HG02981 (cell line): Measurements from ENCODE around the gene MEGF6.

Experiments
- ATAC-seq: cut with Tn5 transposase; IDR thresholded peaks from one replicate; pipeline ENCODE4 v1.9.1; 2021; ENCODE audit warnings: mild to moderate bottlenecking, moderate library complexity; ENCODE audit not compliant: unreplicated experiment

MEGF6 gene

DNA sequence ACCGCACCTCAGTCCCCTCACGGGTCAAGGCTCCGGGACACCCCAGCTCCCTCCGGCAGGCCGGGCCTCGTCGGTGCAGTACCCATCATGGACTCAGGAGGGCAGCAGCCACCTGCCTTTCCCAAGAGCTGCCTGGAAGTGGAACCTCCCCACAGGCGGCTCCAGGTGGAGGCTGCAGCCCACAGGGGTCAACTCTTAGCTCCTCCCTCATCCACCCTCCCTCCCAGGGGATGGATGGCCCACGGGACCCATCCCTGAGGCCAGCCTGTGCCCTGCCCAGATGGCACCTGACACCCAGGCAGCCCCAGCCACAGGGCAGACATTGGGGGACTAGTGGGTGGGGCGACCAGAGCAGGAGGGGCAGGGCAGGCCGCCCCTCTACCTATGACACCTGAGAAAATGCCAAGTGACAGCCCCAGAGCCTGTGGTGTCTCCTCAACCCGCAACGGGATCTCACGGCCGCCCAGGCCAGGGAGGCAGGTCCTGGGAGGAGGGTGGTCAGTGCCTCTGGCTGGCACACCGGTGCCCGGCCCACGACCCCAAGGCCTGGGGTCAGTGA, 158.0 kb downstream of the MEGF6 start:
- ATAC-seq = no peak

DNA sequence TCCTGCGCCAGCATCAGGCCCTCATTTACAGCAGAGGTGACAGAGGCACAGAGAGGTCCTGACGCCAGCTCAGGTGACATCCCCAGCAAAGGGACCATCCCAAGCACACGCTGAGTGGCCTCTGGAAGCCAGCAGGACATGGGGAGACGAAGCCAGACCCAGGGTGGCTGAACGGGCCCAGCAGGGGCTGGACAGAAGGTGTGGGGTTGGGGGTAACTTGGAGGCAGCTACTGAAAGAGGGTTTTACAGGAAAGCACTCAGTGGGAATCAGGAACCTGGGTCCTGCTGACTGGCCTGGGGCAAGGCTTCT, 158.5 kb downstream of the MEGF6 start:
- ATAC-seq = no peak

DNA sequence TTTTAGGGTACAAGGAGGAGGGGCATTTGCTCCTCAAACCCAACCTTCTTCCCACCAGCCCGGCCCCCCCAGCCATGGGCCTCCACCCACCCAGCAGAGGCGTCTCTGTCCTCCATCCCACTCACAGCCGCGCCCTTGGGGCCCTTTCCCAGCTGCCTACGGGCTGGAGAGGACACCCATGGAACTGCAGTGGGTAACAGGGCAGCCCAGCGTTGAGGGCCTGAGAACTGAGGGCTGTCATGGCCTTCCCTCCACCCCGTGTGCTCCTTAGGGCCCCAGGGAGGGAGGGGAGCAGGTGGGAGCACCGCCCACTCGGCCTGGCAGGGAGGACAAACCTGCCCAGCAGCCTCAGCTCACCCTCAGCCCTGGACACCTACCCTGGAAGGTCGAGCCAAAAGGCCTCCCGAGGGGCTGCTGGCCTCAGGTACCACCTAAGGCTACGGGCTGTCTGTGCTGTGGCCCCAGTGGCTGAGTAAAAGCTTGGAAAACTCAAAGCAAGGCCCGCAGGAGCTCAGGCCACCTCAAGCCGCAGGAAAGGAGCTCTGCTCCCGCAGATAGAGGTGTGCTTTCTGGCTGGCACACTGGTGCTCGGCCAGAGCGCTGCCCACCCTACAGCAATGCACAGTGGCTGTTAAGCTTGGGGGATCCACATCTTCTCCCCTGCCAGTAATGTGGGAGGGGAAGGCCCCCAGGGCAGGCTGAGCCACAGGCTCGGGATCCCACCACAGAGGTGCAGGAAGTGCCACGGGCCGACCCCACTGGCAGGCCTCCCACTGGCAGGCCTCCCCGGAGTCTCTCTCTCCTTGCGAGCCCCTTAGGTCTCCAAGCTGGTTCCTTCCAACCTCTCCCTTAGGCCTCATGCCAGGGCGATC, 159.1 kb downstream of the MEGF6 start:
- ATAC-seq = no peak

DNA sequence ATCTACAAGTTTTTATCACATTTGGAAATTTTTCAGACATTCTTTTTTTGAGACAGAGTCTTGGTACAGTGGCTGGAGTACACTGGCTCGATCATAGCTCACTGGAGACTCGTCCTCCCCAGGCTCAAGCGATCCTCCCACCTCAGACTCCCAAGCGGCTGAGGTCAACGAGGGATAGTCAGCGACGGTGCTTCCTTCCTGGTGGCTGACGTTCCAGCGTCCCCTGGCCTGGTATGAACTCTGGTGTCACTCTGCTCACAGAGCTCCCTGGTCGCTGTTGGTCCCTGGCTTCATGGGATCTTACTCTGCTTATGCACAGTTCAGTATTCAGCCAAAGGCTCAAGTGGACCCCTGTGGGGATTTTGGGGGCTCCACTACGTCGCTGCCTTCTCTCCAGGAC, 160.3 kb downstream of the MEGF6 start:
- ATAC-seq = no peak

DNA sequence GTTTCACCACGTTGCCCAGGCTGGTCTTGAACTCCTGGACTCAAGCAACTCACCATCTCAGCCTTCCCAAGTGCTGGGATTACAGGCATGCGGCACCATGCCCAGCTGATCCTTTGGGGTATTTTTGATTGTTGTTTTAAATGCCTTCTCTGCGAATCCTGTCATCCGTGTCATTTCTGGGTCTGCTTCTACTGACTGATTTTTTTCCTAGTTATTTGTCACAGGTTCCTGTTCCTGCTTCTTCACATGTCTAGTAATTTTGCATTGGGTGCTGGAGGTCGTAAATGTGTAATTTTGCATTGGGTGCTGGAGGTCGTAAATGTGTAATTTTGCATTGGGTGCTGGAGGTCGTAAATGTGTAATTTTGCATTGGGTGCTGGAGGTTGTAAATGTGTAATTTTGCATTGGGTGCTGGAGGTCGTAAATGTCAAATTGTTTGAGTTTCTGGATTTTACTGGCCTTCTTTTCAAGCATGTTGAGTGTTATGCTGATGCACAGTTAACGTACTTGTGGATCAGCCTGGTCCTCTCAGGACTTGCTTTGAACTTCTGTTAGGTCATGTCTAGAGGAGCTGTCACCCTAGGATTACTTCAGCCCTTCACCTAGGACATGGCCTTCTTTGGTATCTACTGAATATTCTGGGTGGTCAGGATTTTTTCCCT, 161.0 kb downstream of the MEGF6 start:
- no peak for ATAC-seq

DNA sequence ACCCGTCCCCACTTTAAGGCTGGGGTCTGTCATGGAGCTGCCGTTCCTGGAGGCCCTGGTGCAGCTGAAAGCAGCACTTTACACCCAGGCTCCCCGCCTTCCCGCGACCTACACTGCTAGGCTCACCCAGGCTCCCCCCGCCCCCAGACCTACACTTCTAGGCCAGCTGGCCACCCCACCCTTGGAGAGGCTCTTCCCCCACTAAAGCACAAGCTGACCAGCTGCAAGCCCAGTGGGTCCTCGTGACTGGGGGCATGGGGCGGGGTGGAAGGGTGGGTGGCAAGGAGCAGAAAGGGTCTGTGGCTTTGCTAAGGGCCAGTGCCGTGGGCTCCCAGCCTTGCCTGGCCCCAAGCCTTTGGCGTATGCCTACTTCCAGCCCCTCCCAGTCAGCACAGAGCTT, 166.6 kb downstream of the MEGF6 start:
- ATAC-seq = no peak

DNA sequence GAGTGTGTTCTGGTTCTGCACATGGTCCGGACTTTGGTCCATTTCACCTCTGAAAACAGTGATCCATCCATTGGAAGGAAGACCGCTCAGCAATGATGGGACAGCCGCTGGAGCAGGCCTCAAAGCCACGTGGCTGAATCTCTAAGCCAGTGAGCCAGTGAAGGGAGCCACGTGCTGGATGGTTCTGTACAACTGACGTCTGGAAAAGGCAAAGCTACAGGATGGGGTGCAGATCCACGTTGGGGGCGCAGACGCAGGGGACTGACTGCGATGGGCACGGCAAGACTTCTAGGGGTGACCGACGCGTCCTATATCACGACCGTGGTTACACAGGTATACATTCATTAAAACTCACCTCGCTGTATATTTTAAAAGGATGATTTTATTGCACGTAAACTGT, 167.0 kb downstream of the MEGF6 start:
- ATAC-seq = no peak

DNA sequence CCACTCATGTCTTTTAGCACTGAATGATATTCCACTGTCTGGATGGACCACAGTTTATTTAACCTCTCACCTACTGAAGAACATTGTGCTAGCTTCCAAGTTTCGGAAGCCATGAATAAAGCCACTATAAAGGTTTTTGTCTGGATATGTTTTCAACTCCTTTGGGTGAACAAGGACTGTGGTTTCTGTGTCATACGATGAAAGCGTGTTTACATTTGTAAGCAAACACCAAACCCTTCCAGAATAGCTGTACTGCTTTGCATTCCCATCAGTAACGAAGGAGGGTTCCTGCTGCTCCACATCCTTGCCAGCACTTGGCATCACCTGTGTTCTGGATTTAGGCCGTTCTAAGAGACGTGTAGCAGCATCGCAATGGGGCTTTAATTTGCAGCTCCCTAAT, 167.5 kb downstream of the MEGF6 start:
- ATAC-seq = no peak

DNA sequence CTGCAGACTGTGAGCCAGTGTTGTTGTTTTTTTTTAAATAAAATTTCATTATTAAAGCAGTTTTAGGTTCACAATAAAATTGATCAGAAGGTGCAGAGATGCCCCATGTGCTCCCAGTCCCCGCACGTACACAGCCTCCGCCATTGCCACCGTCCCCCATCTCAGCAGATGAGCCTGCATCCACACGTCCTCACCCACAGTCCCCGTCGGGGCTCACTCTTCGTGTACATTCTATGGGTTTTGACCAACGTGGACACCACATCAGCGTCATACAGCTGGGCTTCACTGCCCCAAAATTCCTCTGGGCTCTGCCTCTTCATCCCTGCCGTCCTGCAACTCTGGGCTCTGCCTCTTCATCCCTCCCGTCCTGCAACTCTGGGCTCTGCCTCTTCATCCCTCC, 168.4 kb downstream of the MEGF6 start:
- ATAC-seq = no peak

DNA sequence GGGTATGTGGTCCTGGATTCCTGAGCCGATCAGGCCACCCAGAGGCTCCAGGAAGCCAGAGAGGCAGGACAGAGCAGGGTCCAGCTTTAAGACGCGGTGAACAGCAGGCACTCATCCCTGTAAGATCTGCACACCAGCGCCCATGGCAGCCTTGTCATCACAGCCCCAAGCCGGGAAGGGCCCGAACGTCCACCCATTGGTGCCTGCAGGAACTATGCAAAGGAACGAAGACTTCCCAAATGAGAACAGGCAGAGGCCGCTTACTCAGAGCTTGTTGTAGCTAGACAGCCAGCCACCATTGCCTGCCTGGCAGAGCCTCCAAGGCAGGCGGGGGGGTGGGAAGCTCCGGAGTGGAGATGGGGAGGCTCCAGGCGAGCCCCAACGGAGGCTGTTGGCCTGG, 169.0 kb downstream of the MEGF6 start:
- no peak for ATAC-seq

DNA sequence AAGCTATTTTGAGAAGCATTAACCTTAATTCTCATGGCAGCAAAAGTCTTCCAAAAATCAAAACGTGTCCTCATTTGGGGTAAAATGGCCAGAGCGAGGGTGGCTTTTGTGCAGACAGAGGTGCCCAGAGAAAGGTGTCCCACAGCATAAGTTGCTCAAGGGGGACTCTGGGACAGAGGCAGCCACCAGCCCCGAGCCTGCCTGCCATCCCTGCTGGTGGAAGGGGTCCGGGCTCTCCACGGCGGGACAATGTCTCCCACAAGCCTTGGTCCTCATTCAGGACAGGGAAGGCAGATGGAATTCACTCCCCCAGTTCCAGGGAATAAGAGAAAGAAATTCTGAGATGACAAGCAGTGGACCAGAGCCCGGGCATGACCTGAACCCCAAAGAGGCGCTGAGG, 169.4 kb downstream of the MEGF6 start:
- no peak for ATAC-seq

DNA sequence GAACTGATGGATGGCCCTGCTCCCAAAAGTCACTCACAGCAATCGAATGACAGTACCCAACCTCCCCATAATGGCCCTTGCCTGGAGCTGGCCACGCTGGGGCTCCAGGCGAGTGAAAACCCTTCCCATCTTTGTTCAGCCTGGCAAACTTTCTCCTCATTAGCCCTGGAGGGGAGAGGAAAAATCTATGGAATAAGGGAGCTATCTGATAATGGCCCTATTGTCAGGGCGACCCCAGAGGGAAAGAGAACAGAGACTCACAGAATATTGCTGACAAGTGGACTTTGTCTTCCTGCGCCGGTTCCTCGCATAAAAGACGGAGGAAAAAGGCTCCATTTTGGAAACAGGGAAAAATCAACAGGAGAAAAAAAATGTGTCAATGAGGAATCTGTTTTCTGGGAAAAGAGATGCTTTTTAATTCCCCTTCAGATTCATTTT, 169.9 kb downstream of the MEGF6 start:
- ATAC-seq = no peak

DNA sequence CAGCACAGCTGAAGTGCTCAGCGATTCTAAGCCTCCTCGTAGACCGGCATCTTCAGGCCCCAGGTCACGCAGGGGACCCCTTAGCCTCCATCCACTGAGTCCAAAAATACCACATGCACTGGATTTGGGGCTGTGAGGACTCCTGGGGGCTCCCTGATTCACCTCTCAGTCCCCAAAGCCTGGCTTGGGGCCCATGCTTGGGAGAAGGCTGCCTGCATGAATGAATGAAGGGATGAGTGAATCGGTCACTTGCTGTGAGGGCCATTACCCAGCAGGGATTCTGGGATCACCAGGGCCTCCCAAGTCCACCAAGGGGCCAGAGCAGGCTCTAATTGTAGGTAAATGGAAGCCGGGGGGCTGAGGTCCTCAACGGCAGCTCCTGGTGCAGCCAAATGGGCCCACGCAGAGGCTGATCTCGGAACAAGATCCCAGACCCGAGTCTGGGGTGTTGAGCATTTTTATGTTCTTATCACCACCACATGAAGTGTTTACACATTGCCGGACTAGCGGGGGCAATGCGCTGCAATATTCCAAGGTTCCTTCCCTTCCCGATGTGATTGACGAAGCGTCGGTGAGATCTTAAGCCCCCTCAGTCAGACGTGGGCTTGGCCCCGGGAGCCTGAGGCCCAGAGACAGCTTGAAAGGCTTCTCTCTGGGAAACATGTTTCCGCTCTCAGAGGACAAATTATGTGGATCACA, 170.4 kb downstream of the MEGF6 start:
- ATAC-seq = no peak

DNA sequence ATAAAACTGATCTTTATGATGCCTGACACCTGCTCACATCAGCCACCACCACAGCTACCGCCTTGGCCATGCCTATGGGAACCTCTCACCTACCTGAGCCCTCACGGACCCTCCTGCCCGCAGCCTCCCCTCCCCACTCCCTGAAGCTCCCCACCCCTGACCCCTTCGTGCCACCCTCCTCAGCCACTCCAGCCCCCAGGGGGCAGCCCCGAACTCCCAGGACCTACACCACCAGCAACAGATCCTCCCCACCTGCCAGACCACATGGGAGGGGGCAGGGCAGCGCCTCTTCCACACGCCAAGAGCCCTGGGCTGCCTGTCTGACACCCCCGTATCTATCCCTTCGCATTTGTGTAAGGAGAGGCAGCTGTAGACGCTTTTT, 171.0 kb downstream of the MEGF6 start:
- no peak for ATAC-seq
